H1 (cell line): ENCODE results near the gene PTPN7. TPM values are rescaled to one million over a fixed set of nuclear protein-coding genes. Genes with fewer than 3 reads are reported as not detected.
A peak's percentile ranks its signal among the peaks of the same experiment; 100 is the strongest.

Experiments
- CTCF ChIA-PET: fragments of 300-600 bp; sonication (Branson Sonifier 250); formaldehyde crosslinking; loops from one replicate; lab custom pipeline; 2021; ENCODE audit not compliant: partially characterized antibody; lab: Charles Lee
- POLR2A ChIA-PET: fragments of 300-600 bp; sonication (Branson Sonifier 250); formaldehyde crosslinking; loops from one replicate; lab custom pipeline; 2021; ENCODE audit warnings: inconsistent platforms; ENCODE audit not compliant: partially characterized antibody; lab: Charles Lee
- DNase-seq, 2 experiments: peaks; one replicate each; pipeline versions ENCODE4 v3.0.0 to v3.0.0-alpha.2; 2010 to 2022; ENCODE audit warnings: low spot score in 2 of 2, low read depth in 1 of 2, mixed read lengths in 1 of 2
- FAIRE-seq: peaks from 2 replicates; lab custom pipeline; 2011; peaks lifted over from hg19 to GRCh38; lab: Jason Lieb, UNC
- H2AFZ ChIP-seq: 2 replicates; pipeline ENCODE4 v1.8.1; 2012; ENCODE audit warnings: low read length, inconsistent platforms
- H2AK5ac ChIP-seq: 2 replicates; pipeline ENCODE4 v1.6.1; 2013; ENCODE audit warnings: low read depth, low read length
- H2BK120ac ChIP-seq: replicated peaks from 2 replicates; pipeline ENCODE3; 2013; ENCODE audit warnings: low read depth, low read length, inconsistent platforms
- H2BK12ac ChIP-seq: 2 replicates; pipeline ENCODE4 v1.6.1; 2013; ENCODE audit warnings: low read depth, low read length
- H2BK15ac ChIP-seq: 2 replicates; pipeline ENCODE4 v1.6.1; 2013; ENCODE audit warnings: low read length
- H2BK20ac ChIP-seq: 2 replicates; pipeline ENCODE4 v1.6.1; 2013; ENCODE audit warnings: low read length
- H2BK5ac ChIP-seq: 2 replicates; pipeline ENCODE4 v1.6.1; 2013; ENCODE audit warnings: low read depth, low read length
- H3K14ac ChIP-seq: 2 replicates; pipeline ENCODE4 v1.6.1; 2013; ENCODE audit warnings: inconsistent platforms; ENCODE audit not compliant: insufficient read length
- H3K18ac ChIP-seq: 2 replicates; pipeline ENCODE4 v1.6.1; 2013; ENCODE audit warnings: low read length; ENCODE audit errors: extremely low read depth
- H3K23ac ChIP-seq: 2 replicates; pipeline ENCODE4 v1.6.1; 2013; ENCODE audit warnings: inconsistent platforms; ENCODE audit not compliant: insufficient read length
- H3K23me2 ChIP-seq: 2 replicates; pipeline ENCODE4 v1.6.1; 2013; ENCODE audit warnings: low read depth, low read length
- H3K27ac ChIP-seq: 2 replicates; pipeline ENCODE4 v1.6.1; 2011; ENCODE audit warnings: low read depth, low read length, inconsistent platforms
- H3K27me3 ChIP-seq, 4 experiments: replicated peaks in 1 of 4; 1 replicate in 1 of 4; 2 replicates in 3 of 4; pipeline versions ENCODE4 v1.6.1 to v1.8.1; 2011 to 2013; ENCODE audit warnings: low read length in 3 of 4, mild to moderate bottlenecking in 3 of 4, inconsistent platforms in 2 of 4, mixed read lengths in 2 of 4, moderate library complexity in 1 of 4; ENCODE audit not compliant: control insufficient read depth in 3 of 4, insufficient read depth in 3 of 4; ENCODE audit errors: extremely low read depth in 1 of 4
- H3K36me3 ChIP-seq, 4 experiments: 2 replicates each; pipeline versions ENCODE4 v1.6.1 to v1.8.1; 2011 to 2013; ENCODE audit warnings: mild to moderate bottlenecking in 4 of 4, low read length in 3 of 4, moderate library complexity in 2 of 4, control low read depth in 1 of 4, inconsistent platforms in 1 of 4; ENCODE audit not compliant: insufficient read depth in 4 of 4, control insufficient read depth in 2 of 4
- H3K4ac ChIP-seq: replicated peaks from 2 replicates; pipeline ENCODE3; 2013; ENCODE audit warnings: low read length, low read depth, mixed read lengths, inconsistent platforms; ENCODE audit not compliant: insufficient read length
- H3K4me1 ChIP-seq, 4 experiments: replicated peaks in 1 of 4; 1 replicate in 1 of 4; 2 replicates in 3 of 4; pipeline versions ENCODE4 v1.6.1 to v1.8.1; 2011 to 2013; ENCODE audit warnings: low read length in 3 of 4, inconsistent platforms in 2 of 4, mixed read lengths in 1 of 4; ENCODE audit not compliant: insufficient read depth in 4 of 4, control insufficient read depth in 3 of 4
- H3K4me2 ChIP-seq, 2 experiments: 2 replicates each; pipeline versions ENCODE4 v1.6.1 to v1.8.1; 2011 to 2013; ENCODE audit warnings: low read depth in 2 of 2, low read length in 2 of 2, control low read depth in 1 of 2, inconsistent platforms in 1 of 2, mild to moderate bottlenecking in 1 of 2; ENCODE audit not compliant: insufficient read depth in 1 of 2
- H3K4me3 ChIP-seq, 4 experiments: fragments of 200-600, 300-600 bp in 1 of 4; sonication (generic), shearing (Covaris generic), sonication (Bioruptor Twin) in 1 of 4; 2 replicates each; pipeline versions ENCODE4 v1.5.1 to v1.8.1; 2011 to 2016; ENCODE audit warnings: low read length in 4 of 4, low read depth in 3 of 4, control low read depth in 2 of 4, inconsistent platforms in 2 of 4, mild to moderate bottlenecking in 2 of 4, mixed read lengths in 1 of 4, moderate library complexity in 1 of 4; ENCODE audit not compliant: insufficient read depth in 2 of 4; ENCODE audit errors: extremely low read depth in 1 of 4
- H3K56ac ChIP-seq: replicated peaks from 2 replicates; pipeline ENCODE3; 2013; ENCODE audit warnings: low read depth, mild to moderate bottlenecking, mixed read lengths, low read length, inconsistent platforms; ENCODE audit not compliant: insufficient read length
- H3K79me1 ChIP-seq: 2 replicates; pipeline ENCODE4 v1.6.1; 2013; ENCODE audit warnings: low read depth, low read length, control low read depth
- H3K79me2 ChIP-seq, 2 experiments: 2 replicates each; pipeline versions ENCODE4 v1.6.1 to v1.8.1; 2012 to 2013; ENCODE audit warnings: low read length in 2 of 2, mild to moderate bottlenecking in 2 of 2, inconsistent platforms in 1 of 2; ENCODE audit not compliant: insufficient read depth in 2 of 2, control insufficient read depth in 1 of 2
- H3K9ac ChIP-seq, 4 experiments: replicated peaks in 1 of 4; 1 replicate in 1 of 4; 2 replicates in 3 of 4; pipeline versions ENCODE4 v1.6.1 to v1.8.1; 2011 to 2013; ENCODE audit warnings: low read depth in 3 of 4, low read length in 3 of 4, control low read depth in 2 of 4, mild to moderate bottlenecking in 2 of 4, moderate library complexity in 2 of 4, inconsistent platforms in 1 of 4; ENCODE audit errors: extremely low read depth in 1 of 4
- H3K9me3 ChIP-seq, 2 experiments: 2 replicates each; pipeline versions ENCODE4 v1.6.1 to v1.8.1; 2012 to 2013; ENCODE audit warnings: mild to moderate bottlenecking in 2 of 2, moderate library complexity in 2 of 2, control low read depth in 1 of 2, inconsistent platforms in 1 of 2, low read depth in 1 of 2, low read length in 1 of 2, mixed read lengths in 1 of 2; ENCODE audit not compliant: insufficient read depth in 2 of 2
- H4K20me1 ChIP-seq, 2 experiments: replicated peaks in 1 of 2; 2 replicates each; pipeline versions ENCODE3 to v1.8.1; 2011 to 2013; ENCODE audit warnings: inconsistent platforms in 2 of 2, low read length in 2 of 2, mild to moderate bottlenecking in 1 of 2; ENCODE audit not compliant: insufficient read depth in 2 of 2, control insufficient read depth in 1 of 2
- H4K5ac ChIP-seq: 2 replicates; pipeline ENCODE4 v1.6.1; 2013; ENCODE audit warnings: low read length, low read depth, mixed read lengths, inconsistent platforms; ENCODE audit not compliant: insufficient read length
- H4K8ac ChIP-seq: 2 replicates; pipeline ENCODE4 v1.8.0; 2013; ENCODE audit warnings: mild to moderate bottlenecking, moderate library complexity, low read length, inconsistent platforms; ENCODE audit not compliant: insufficient read depth; ENCODE audit errors: extremely low read depth
- H4K91ac ChIP-seq: replicated peaks from 2 replicates; pipeline ENCODE3; 2013; ENCODE audit warnings: low read length, mixed read lengths, inconsistent platforms; ENCODE audit not compliant: insufficient read length
- ASH2L ChIP-seq: fragments of 200-600, 300-600 bp; sonication (generic); IDR thresholded peaks from one replicate; pipeline ENCODE4 v1.7.1; 2017; ENCODE audit warnings: low read length
- CBX8 ChIP-seq: fragments of 300-800, 300-1000 bp; sonication (generic); IDR thresholded peaks from 2 replicates; pipeline ENCODE4 v1.7.1; 2016; ENCODE audit warnings: low read depth, low read length, borderline replicate concordance
- CHD1 ChIP-seq: IDR thresholded peaks from 2 replicates; pipeline ENCODE4 v1.6.1; 2012; ENCODE audit warnings: low read depth, low read length, improper control_type of control experiment
- CTCF ChIP-seq, 3 experiments: IDR thresholded peaks; 1 replicate in 2 of 3; 2 replicates in 1 of 3; pipeline versions ENCODE4 v1.5.1 to v1.6.1; 2011; ENCODE audit warnings: low read length in 3 of 3, mild to moderate bottlenecking in 3 of 3, inconsistent platforms in 2 of 3, low read depth in 1 of 3, moderate library complexity in 1 of 3; ENCODE audit not compliant: insufficient read depth in 1 of 3; ENCODE audit errors: control extremely low read depth in 1 of 3
- RAD21 ChIP-seq, 2 experiments: IDR thresholded peaks in 1 of 2; conservative IDR thresholded peaks in 1 of 2; 2 replicates each; pipeline ENCODE4 v1.6.1; 2011; ENCODE audit warnings: low read depth in 2 of 2, low read length in 2 of 2, improper control_type of control experiment in 1 of 2, inconsistent platforms in 1 of 2, mild to moderate bottlenecking in 1 of 2, moderate library complexity in 1 of 2
- SIX5 ChIP-seq: IDR thresholded peaks from 2 replicates; pipeline ENCODE4 v1.6.1; 2011; ENCODE audit warnings: mild to moderate bottlenecking, low read depth, low read length
- SUZ12 ChIP-seq: fragments of 200-600 bp; sonication (generic); IDR thresholded peaks from 2 replicates; pipeline ENCODE4 v1.6.1; 2012; ENCODE audit warnings: mild to moderate bottlenecking, inconsistent platforms, low read length, moderate library complexity, mixed read lengths
- TAF1 ChIP-seq: IDR thresholded peaks from 2 replicates; pipeline ENCODE4 v1.6.1; 2011; ENCODE audit warnings: mild to moderate bottlenecking, low read depth, low read length
- TCF12 ChIP-seq: IDR thresholded peaks from 2 replicates; pipeline ENCODE4 v1.6.1; 2011; ENCODE audit warnings: low read depth, mild to moderate bottlenecking, low read length
- WGBS, 2 experiments: shearing (Covaris generic) in 1 of 2; methylation state at CpG; one replicate each; pipeline versions ENCODE4 v1.1.6 to v1.1.7; 2013 to 2015; ENCODE audit warnings: low lambda C conversion rate in 2 of 2, mixed read lengths in 2 of 2, inconsistent platforms in 1 of 2, low coverage in 1 of 2, missing lambda C conversion rate in 1 of 2; ENCODE audit not compliant: insufficient replicate concordance in 2 of 2, insufficient coverage in 1 of 2, insufficient read length in 1 of 2; ENCODE audit errors: extremely low coverage in 1 of 2, missing lambda C conversion rate in 1 of 2; 5-methylcytosine and 5-hydroxymethylcytosine counted together
- polyA plus RNA-seq, 7 experiments: library from polyadenylated mRNA; depleted of rRNA in 3 of 7; stranded (reverse) in 5 of 7; unstranded in 2 of 7; fragments of >200 nt in 5 of 7; fragments of 200-250 nt in 2 of 7; gene quantifications; 1 replicate in 5 of 7; 2 replicates in 1 of 7; 4 replicates in 1 of 7; pipeline versions ENCODE4 v1.2.1 to v1.2.3, GENCODE V29; 2011 to 2013; ENCODE audit warnings: missing spikeins in 2 of 7, mixed read lengths in 2 of 7
- total RNA-seq: library from RNA; stranded (reverse); fragmentation: NEBNext Ultra II Directional; extraction: Animal tissue kit (Norgen Biotek cat#: 25700); gene quantifications from 2 replicates; pipeline ENCODE4 v1.2.1, GENCODE V29; 2021

The PTPN7 gene
- total and polyA plus RNA-seq, 2 of the 8 experiments (the other 6 are each of a cell fraction or from before 2014, with no cell fraction given), result 0.20 TPM; not detected in 1

DNA sequence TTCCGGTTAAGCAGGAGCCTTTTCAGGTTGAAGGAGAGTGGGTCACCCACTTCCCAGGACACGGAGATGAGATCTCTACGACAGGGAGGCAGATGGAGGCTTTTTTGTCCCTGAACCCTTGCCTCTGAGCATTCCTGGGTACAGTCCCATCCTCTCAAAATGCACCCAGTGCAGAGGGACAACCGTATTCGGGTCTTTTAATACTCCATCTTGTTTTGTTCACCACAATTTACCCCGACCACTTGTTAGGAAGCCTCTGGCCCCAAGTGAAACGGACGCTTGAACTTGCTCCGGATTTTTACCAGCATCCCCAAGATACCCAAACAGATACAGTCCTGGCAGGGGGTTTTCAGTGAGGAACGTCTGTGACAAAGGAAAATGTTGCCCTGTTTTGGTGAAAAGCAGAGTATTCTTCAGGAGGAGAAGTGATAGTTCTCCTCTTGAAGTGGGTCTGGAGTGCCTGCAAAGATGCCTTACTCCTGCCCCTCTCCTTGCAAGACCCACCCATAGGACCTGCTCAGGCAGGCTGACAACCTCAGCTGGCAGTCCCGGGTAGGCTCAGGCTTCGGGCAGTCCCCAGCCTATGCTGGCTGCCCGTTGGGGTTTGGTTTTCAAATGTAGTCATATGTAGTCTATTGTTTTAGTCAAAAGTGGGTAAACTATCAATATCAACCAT is 15.2 kb downstream of the PTPN7 start:
- H3K27ac ChIP-seq, result no peak overlapping the region
- H3K4me2 ChIP-seq, result peak overlapping the region; percentile 78 to 92
- peaks cover 3 to 31% of the 10 kb centered on the region in 2 experiments; a peak in 3 of 4 replicates for H3K79me2 ChIP-seq
- no peak overlapping the region for H3K23ac ChIP-seq
- H3K79me1 ChIP-seq, result peaks cover 8% of the 10 kb centered on the region
- 0 out of 2 replicates have a peak overlapping the region, but pooled peaks have one; percentile 60 for H2BK5ac ChIP-seq
- H3K4ac ChIP-seq, result peak overlapping the region; percentile 1
- no peak overlapping the region for H4K5ac ChIP-seq
- peak overlapping the region; percentile 95 for H3K18ac ChIP-seq
- CTCF ChIA-PET, result interaction anchor here (0.6 to 6.1 kb wide), 5 partner anchors 10 to 826 kb away, joined by 3 to 50 read pairs (median 3); no protein-coding TSS in a partner anchor
- no peak overlapping the region; the same call in 1 of the 2 replicates for H2BK15ac ChIP-seq
- H2BK20ac ChIP-seq, result no peak overlapping the region; the same call in 1 of the 2 replicates
- peak overlapping the region; percentile 62 to 78 (median 72) for H3K4me3 ChIP-seq
- H3K14ac ChIP-seq, result no peak overlapping the region
- 28% methylated on average over 13 of the region's 13 CpGs; no CpG with 5 or more reads in 1 of the 2 experiments for WGBS, 2 experiments
- peak overlapping the region; percentile 37; the same call in 1 of the 2 replicates for H2AFZ ChIP-seq
- H2AK5ac ChIP-seq, result no peak overlapping the region
- POLR2A ChIA-PET, result interaction anchor here (1.3 to 1.6 kb wide), 2 partner anchors 10 to 14 kb away, joined by 3 to 4 read pairs; no protein-coding TSS in a partner anchor
- H2BK12ac ChIP-seq, result 0 out of 2 replicates have a peak overlapping the region, but pooled peaks have one; percentile 80
- 0 out of 2 replicates have a peak overlapping the region, but pooled peaks have one; percentile 39 for H4K8ac ChIP-seq
- H4K20me1 ChIP-seq, result peaks cover 2 to 11% of the 10 kb centered on the region in 2 experiments
- no peaks in the 10 kb centered on the region for H3K36me3 ChIP-seq
- H3K9ac ChIP-seq, result peak overlapping the region; percentile 36 to 89 (median 54); a peak in 5 of 7 replicates
- H3K9me3 ChIP-seq, result no peaks in the 10 kb centered on the region
- H2BK120ac ChIP-seq, result no peak overlapping the region
- H4K91ac ChIP-seq, result no peak overlapping the region
- FAIRE-seq, result no peak
- H3K27me3 ChIP-seq, result peaks cover 0 to 7% (median 2%) of the 10 kb centered on the region in 4 experiments; a peak in 3 of 7 replicates
- no peak for DNase-seq
- H3K56ac ChIP-seq, result peak overlapping the region; percentile 9
- H3K23me2 ChIP-seq, result peaks cover 13% of the 10 kb centered on the region
- H3K4me1 ChIP-seq, result peaks cover 3 to 13% (median 9%) of the 10 kb centered on the region in 4 experiments; a peak in 6 of 7 replicates
- no peak for TF ChIP-seq CHD1
- no peak for TF ChIP-seq CBX8
- TF ChIP-seq SIX5, result no peak
- TF ChIP-seq SUZ12, result no peak
- no peak for TF ChIP-seq RAD21 (IDR thresholded peaks at IDR 0.05 in 1 of 2, conservative IDR thresholded peaks at IDR 0.05 in 1 of 2; ENCODE audit: low read depth in 2 of 2, low read length in 2 of 2)
- no peak for TF ChIP-seq TCF12
- TF ChIP-seq TAF1, result no peak
- TF ChIP-seq ASH2L, result no peak
- no peak for TF ChIP-seq CTCF (IDR thresholded peaks at IDR 0.05; ENCODE audit: control extremely low read depth in 1 of 3, insufficient read depth in 1 of 3, low read depth in 1 of 3, low read length in 3 of 3)
